Activated CD4-positive, alpha-beta T cell treated with anti-CD3 and anti-CD28 coated beads, Interleukin-2, amount 50 U/mL, for 16 hours (primary cell): Measurements from ENCODE around the gene ZBTB38.

Experiments
- DNase-seq: peaks from one replicate; pipeline ENCODE4 v3.0.0-alpha.2; 2020

ZBTB38 gene

DNA sequence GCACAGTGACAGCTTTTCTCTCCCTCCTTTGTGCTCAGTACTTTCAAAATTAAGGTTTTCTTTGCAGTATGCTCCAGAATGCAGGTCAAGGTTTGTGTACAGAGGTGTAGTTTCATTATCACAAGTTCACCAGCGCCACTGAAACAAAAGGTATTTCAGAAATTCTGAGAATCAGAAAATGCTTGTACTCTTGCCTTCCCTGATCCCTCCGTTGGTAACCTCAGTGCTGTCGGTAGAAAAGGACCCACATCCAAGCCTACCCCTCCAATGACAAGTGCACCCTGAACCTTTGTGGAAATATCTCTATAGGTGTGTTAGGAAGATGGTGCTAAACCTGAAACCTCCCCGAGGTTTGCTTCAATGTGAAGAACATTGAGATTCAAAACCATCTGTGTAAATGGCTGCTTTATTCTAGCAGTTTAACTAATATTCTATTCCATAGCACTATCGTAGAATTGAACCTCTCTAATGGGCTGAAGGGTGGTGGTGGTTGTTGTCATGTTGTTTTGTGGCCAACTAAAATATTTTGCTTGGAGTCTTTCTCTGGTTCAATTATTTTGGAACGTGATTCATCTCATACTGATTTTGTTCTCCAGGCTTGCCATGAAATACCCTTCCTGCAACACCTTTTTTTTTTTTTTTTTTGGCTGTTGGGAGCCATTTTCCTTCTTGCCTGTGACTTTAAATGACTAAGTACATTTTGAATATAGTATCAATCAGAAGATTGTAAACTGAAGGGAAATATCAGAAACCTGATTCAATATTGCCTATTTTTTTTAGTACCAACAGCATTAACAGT lies 20.7 kb downstream of the ZBTB38 start:
- peak; percentile 51 for DNase-seq

DNA sequence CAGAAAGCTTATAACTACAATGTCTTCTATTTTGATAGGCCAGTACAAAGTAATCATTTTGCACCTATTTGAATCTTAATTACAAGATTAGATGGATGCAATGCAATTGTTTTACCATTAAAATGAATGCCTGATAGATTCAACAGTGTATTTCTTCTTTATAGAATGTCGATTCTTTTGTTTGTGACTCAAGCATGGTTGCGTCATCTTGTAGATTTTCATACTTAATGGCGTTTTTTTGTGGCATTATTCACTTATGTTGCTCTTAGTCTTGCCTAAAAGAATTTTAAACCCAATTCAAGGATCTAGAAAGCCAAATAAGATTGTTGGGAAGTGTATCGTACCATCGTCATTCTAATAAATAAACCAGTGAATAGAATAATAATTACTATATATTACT lies 21.4 kb downstream of the ZBTB38 start:
- no peak for DNase-seq

DNA sequence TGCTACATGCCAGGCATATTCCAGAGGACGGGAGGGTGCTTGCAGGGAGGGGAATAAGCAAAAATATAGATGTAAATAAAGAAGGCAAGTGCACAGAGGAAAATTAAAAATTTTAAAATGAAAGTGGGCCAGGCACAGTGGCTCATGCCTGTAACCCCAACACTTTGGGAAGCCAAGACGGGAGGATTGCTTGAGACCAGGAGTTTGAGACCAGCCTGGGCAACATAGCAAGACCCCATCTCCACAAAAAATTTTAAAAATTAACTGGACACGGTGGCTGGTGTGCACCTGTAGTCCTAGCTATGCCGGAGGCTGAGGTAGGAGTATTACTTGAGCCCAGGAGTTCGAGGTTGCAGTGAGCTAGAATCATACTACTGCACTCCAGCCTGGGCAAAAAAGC lies 22.4 kb downstream of the ZBTB38 start:
- no peak for DNase-seq

DNA sequence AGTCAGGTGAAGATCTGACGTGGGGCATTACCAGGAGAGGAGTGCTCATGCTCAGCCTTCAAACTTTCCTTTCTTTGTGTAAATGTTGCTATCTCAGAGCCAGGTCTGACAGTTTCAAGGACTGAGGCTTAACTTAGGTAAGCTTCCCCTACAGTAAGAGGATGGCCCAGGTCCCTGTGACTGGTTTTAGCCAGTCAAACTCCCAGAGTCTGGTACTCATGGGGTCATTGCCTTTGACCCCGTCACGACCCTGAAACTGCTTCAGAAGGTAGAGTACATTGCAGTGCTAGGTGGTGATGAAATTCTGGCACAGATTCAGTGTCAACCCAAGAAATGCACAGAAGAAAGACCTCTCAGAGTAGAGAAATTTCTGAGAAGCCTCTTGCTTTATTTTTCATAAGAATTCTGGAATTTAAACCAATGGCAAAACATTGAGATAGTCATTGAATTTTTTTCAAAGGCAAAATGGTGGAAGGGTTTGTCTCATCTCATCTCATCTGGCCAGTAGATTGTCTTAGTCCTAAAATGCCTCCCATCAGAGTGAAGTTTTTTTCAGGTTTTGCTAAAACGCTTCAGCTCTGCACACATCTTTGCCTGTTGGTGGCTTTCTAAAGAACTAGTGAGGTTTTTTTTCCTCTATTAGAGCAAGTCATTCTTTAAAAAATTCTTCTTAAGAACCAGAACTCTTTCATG lies 23.1 kb downstream of the ZBTB38 start:
- DNase-seq: no peak

DNA sequence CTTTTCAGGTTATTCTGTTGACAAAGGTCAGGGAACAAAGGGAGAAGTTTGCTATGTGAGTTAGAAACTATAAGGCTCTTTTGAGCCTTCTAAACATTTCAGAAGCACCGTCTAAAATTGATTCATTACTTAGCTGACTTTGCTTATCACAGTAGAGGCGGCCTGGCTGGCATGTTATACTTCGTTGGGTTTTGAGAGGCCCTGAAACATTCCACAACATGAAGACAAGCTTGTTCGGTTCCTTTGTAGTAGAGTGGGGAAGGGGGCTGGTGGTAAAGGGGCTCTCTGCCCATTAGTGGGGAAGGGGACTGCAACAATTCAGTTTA lies 23.6 kb downstream of the ZBTB38 start:
- DNase-seq: no peak

DNA sequence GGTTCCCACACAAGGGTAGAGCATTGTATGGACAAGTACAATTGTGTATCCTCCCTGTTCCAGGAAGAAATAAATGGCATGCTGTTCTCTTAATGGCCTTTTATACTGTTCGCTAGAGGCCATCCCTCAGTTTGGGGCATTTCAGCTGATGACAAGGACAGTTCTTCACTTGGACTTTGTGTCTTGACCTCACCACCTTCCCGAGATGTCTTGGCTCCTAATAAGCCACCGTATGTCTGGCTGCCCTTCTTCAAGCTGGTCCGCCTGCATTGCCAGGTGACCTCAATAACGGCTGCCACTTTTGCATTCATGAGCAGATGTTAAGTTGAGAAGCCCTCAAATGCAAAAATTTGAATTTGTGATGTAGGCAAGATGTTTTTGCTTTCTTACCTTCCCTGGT lies 24.1 kb downstream of the ZBTB38 start:
- DNase-seq: no peak

DNA sequence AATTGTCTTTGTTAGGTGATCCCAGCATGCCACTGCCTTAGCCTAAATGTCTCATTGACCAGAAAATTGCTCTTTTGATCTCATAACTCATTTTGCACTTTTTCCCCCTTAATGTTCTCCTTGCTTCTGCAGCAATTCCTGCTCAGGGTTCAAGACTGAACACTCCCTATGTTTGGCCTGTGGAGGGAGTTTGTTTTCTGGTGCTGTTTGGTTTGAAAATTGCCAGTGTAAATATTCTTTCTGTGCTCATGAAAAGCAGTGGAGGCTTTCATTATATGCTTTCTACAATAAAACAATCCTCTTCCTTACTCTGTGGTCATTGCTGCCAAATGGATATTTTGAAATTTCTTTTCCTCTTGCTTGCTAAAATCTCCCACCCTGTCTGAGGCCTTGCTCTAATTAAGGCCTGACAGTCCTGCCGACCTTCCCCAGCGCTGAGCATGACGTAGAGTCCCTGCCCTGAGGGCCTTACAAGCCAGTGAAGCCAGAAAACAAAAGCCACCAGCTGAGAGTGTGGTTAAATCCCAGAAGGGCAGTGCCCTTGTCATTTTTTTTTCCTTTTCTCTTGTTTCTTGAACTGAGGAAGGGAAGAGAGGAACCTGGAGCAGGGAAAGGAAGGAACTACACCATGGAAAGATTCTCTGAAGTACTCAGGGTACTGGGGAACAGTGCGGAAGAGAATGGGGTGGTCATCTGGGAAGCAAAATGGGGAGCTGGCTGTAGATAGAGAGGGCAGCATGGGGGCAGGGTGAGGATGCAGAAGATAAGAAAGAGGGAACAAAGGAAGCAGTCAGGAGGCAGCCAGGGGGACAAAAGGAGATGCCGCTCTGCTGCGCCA lies 24.8 kb downstream of the ZBTB38 start:
- no peak for DNase-seq

DNA sequence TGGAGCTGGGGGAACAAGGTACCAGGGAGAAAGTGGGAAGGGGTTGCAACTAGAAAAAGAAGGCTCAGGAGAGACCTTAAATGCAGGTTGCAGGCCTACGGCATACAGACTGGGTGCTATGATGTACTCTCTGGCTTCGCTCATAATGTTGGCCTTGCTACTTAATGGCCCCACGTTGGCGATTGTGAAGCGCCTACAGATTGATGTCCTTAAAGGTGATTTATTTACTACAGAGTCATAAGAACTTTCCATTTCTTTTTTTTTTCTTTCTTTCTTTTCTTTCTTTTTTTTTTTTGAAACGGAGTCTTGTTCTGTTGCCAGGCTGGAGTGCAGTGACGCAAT lies 25.4 kb downstream of the ZBTB38 start:
- no peak for DNase-seq

DNA sequence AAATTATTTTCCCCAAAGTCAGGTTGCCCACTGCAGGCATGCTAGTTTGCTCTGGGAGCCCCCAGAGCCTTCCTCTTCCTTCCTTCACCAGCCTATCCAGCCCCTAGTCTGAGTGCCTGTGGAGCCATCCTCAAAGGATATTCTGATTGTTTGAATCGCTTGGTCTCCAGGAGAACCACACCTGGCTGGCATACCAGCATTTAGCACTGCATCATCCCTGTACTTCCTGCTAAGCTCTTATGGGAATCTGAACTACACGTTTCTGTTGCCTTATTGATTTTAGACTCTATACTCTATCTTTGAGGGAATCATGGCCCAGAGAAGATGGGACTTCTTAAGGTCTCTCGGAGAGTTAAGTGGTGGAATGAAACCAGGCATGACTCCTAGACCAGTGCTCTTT lies 26.3 kb downstream of the ZBTB38 start:
- no peak for DNase-seq

DNA sequence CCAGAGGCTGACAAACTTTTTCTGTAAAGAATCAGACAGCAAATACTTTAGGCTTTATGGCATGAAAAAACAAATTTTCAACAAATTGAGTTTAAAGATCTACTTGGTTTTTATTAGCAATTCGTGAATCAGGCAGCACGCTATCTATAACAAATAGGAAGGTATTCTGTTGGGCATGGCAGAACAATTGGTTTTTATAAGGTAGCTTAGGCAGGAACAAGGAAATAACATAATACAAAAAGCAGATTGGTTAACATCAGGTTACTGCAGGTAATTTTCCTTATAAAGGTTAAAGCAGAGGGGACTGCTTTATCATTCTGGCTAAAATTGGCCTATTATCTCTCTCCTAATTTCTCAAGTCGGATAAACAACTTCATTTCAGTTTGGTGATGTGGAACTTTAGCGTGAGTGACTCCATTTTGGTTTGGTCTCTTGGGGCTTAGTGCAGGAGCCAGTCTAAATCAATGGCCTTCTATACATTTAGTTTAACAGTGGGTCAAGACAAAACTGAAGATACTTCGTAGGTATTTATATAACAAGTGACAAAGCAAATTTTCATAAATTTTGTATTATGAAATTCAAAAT lies 26.8 kb downstream of the ZBTB38 start:
- no peak for DNase-seq

DNA sequence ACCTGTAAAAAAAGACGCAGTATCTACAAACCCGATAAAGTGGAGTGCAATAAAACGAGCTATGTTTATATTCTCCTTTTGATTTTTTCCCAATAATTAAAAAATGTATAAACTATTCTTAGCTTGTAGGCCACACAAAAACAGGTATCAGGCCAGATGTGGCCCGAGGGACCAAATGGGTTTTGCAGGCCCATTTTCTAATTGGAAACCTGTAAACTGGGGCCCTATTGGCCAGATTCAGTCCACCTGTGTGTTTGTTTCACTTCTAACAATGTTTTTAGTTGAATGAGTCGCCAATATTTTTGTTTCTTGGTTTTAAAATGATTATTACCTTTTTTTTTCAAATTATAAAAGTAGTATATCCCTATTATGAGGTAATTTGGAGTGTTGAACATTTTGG lies 29.7 kb downstream of the ZBTB38 start:
- DNase-seq: no peak

DNA sequence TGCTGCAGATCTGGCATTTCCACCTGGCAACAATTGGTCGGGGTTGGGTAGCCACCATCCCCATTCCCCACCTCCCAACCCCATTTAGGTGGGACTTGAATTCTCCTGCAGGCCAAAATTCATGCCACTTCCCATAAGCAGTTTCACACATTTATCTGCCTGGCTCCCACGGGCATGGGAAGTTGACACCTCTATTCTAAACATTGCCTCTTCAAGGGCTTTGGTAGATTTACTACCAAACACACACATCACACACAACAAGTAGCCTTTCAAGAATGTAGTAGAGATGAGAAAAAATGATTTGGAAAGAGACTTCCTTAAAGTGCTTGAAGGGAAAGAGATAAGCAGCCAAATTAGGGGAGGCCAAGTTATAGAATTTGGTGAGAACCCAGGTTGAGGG lies 30.9 kb downstream of the ZBTB38 start:
- no peak for DNase-seq

DNA sequence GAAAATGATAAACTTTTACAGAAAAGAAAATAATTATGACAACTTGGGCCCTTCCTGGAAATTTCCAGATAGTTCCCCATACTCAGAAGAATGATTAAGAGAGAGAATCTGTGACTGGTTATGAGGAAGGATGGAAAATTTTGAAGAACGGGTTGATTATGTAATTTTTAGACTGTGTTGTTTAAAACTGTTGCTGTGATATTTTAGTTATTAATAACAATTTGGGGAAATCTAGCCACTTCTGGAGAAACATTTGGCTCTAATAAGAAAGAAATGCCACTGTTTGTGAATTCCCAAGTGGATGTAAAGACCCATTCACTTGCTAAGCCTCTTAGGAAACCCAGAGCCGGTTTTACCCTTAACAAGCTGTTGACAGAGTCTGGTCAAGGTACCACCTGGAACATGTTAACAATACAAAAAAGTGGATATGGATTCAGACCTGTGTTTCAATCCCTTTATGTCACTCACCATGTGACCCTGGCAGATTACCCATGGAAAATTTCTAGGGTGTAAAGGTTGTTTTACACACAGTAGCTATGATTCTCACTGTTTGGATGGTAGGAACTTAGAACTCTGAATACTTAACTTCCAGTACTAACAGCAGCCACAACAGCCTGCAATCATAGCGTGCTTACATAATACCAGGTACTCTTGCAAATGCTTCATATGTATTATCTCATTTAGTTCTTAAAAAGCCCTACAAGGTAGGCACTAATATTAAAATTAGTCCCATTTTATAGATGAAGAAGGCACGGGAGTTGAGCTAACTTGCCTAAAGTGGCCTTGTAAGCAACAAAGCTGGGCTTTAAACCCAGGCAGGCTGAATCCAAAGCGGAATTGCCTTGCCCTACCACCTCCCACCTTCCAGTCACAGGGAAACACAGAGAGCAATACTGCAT lies 32.0 kb downstream of the ZBTB38 start:
- no peak for DNase-seq

DNA sequence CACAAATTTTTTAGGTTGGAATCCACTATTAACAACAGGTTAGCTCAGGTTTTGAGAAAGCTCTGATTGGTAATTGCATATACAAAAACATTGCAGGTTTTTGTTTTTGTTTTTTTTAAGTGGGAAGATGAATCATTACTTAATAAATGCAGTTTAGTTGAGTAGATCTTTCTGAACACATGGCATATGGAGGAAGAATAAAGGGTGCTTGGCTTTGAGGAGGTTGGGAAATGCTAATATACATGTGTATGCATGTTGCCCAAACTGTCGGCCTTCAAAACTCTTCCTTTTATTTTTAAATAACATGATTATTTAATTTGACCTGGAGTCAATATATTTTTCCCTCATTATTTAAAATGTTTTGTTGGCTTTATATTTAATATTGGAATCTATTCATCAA lies 32.8 kb downstream of the ZBTB38 start:
- no peak for DNase-seq

DNA sequence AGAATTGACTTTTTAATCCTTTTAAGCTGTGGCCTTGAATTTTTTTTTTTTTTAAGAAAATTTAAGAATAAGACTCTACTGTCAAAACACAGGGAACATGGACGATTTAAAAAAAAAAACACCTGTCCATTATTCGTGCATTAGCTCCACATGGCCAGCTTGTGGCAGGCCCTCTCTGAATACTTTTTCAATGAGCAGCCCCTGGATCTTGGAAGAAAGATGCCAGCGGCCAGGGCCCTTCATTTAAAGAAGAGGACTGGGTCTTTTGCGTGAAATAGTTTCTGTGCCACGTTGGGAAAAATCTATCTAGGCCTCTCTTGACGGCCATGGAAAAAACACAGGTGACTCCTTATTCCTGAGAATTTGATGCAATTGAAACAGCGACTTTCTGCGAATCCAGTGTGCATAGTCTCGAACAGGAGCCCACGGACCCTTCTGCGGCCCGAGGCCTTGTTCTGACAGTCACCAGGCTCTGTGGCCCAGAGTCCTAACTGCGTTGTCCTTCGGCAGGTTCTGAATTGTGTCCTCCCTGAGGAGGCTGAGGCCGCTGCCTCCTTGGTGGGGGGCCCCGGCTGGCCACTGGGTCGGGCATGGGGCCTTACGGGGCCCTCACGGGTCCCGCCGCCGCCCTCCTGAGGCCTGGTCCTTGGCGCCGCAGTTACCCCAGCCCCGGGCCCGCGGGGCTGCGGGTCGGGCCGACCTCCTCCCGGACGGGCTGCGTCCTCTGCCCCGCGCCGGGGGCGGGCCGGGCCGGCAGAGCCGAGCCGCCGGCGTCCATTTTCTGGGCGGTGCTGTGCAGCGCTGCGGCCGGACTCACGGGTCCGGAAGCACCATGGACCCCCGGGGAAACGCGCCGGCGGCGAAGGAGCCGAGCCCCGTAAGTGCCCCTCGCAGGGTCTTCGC lies 33.5 kb downstream of the ZBTB38 start:
- DNase-seq: peak; percentile 35

DNA sequence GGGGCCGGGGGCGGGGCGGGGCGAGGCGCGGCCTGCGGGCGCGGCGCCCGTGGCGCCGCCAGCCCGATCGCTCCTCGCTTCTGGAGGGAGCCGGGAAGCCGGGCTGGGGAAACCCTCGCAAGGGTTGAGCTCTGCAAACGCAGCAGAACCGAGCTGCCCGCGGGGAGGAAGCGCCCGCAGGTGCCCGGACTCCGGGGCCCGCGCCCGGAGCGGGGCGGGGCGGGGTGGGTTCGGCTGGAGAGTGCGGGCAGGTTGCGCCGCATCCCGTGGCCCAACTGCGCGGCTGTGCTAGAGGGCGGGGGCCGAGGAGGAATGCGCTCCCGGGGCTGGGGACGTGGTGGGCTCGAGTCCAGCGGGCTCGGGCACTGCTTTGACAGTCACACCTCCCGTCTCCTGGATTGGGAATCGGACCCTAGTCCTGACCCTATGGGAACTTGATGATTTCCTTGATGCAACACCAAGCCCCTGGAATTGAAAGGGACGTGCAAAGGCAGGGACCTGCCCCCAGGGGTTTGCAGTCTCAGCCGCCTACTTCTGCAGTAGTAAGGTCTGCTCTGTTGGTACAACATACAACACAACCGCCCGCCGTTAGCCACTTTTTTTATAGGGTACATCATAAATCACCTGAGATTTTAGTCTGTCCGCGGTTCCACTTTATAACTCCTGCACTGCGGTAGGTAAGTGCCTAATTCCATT lies 34.3 kb downstream of the ZBTB38 start:
- DNase-seq: peak; percentile 41

DNA sequence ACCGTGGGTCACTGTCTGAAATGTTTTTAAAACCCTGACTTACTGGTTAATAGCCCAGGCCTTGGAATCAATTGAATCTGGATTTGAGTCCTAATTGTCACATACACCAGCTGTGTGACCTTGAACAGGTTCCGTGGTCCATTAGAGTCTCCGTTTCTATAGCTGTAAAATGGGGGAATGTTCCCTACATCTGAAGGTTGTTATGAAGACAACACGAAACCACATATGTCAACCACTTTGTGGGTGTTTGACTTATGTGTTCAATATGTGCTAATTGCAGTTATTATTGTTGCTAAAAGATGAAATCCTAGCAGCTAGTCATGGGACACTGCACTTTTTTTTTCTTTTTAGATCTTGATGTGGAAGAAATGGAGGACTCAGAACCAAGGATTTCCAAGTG lies 35.3 kb downstream of the ZBTB38 start:
- no peak for DNase-seq

DNA sequence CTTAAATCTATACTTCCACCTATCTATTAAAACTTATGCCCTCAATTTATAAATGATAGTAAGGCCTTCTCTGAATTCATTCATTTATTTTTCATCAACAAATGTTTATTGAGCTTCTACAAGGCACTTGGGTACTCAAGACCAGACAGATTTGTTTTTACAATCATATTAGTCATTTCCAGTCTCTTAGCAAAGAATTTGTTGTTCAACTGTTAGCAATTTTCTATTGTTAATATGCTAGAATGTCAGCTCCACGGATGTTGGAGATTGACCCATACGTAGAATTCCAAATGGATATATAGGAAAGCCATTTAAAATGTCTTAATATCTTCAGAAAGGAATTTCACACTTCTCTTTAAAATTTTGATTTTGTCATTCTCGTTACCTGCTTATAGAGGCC lies 36.7 kb downstream of the ZBTB38 start:
- DNase-seq: no peak

DNA sequence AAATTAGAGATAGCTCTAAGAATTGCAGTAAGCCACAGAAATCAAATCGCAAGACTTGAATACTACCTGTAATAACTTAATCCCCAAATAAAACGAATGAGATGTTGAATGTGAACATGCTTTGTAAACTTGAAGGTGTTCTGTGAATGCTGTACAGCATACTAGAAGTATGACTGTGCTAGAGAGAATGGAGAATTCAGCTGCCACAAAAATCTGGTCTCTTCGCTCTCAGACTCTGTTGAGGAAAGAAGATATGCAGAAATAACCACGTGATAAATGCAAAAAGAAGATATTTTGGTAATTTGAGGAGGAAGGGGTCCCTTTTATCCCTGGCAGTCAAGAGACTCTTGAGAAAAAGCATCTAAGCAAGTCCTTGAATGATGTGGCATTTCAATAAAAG lies 37.3 kb downstream of the ZBTB38 start:
- DNase-seq: no peak

DNA sequence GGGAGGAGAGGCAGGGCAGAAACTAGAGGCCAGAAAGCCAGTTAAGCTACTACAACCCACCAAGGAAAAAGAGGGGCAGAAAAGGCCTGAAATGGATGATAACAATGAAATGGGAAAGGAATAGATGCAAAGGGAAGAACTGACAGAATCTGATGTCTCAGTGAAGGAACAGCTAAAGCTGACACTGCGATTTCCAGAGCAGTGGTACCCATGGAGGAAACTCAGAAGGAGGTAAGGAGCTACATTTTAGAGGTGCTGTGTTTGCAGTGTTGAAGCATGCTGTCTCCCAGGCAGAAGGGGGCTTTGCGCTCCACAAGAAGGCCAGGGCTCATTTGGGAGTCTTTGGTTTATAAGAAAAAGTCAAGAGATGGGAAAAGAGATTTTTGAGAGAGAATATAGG lies 38.0 kb downstream of the ZBTB38 start:
- DNase-seq: no peak

DNA sequence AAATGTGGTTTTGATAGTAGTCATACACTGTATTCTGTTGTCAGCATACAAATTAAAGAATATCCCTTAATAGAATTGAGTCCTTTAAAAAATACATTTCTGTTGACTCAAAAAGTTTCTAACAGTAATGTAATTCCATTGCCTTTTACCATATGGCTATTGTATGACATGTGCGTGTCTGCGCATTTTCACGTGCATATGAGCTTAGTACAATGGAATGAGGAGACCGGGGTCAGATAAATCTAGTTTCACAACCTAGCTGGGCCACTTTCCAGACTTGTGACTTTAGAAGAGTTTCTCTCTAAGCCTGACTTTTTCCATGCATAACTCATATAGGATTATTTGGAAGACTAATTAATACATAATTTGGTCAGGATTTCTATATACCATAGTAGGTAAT lies 38.7 kb downstream of the ZBTB38 start:
- DNase-seq: no peak
